ENCODE data around the gene MGAT4B. TPM values are rescaled to one million over a fixed set of nuclear protein-coding genes. Genes with fewer than 3 reads are reported as not detected.

MGAT4B gene
- total and polyA plus RNA-seq, 2 of the 13 experiments (the other 11 are each of a cell fraction or from before 2014, with no cell fraction given) = 93.5 to 130 TPM

DNA sequence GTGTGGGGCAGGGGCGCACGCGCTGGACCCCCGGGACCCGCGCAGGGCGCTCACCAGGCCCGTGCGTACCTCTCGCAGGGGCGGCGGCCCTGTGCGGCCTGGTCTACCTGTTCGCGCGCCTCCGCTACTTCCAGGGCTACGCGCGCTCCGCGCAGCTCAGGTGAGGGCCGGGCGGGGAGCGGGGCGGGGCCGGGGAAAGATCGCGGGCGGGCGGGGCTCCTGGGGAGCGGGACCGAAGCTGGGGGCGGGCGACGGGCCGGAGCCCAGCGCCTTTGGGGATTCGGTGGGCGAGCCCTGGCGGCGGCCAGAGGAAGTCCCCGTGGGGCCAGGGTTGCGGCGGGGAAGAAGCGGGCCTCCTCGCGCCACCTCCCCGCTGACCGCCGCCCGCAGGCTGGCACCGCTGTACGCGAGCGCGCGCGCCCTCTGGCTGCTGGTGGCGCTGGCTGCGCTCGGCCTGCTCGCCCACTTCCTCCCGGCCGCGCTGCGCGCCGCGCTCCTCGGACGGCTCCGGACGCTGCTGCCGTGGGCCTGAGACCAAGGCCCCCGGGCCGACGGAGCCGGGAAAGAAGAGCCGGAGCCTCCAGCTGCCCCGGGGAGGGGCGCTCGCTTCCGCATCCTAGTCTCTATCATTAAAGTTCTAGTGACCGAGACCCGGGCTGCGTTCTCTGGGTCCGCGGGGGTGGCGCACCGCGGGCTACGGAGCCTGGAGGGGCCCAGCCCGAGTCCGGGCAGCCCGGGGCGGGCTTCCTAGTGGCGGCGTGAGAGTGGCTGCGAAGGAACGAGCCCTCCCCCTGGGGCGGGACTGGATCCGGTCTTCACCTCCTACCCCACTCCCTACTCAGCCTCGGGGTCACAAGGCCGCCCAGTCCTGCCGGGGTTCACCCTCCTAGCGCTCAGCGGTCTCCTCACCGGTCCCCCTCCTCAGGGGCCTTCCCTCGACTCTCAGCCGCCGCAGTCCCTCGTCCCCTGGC is 10.5 kb downstream of the MGAT4B start (continued):
- TF ChIP-seq, protein P1, sequence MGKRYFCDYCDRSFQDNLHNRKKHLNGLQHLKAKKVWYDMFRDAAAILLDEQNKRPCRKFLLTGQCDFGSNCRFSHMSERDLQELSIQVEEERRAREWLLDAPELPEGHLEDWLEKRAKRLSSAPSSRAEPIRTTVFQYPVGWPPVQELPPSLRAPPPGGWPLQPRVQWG (CRISPR knock-in tag; IDR thresholded peaks at IDR 0.05; ENCODE audit: borderline replicate concordance, low read depth) = no peak
- TF ChIP-seq ZFP36L2 (CRISPR knock-in tag; IDR thresholded peaks at IDR 0.05) (no peak), SIN3B (IDR thresholded peaks at IDR 0.05; ENCODE audit: low read length) (no peak), ZNF770 (CRISPR knock-in tag; IDR thresholded peaks at IDR 0.05) (no peak), ZNF3 (CRISPR knock-in tag; IDR thresholded peaks at IDR 0.05) (no peak), THAP8 (CRISPR knock-in tag; IDR thresholded peaks at IDR 0.05; ENCODE audit: borderline replicate concordance) (0 out of 2 replicates have a peak, but pooled peaks have one; percentile 76), MYPOP (CRISPR knock-in tag; IDR thresholded peaks at IDR 0.05) (peak; percentile 47; the same call in 1 of the 2 replicates), ZNF687 (CRISPR knock-in tag; IDR thresholded peaks at IDR 0.05) (peak; percentile 73), SAP130 (CRISPR knock-in tag; IDR thresholded peaks at IDR 0.05; ENCODE audit: low read depth) (peak; percentile 55), ASH2L (IDR thresholded peaks at IDR 0.05; ENCODE audit: insufficient read length, low read depth, low read length) (peak; percentile 50), NBN (conservative IDR thresholded peaks at IDR 0.05) (no peak), AGO1 (IDR thresholded peaks at IDR 0.05; ENCODE audit: low read depth, low read length, poor library complexity, severe bottlenecking) (peak; percentile 98), ZNF790 (CRISPR knock-in tag; IDR thresholded peaks at IDR 0.05; ENCODE audit: borderline replicate concordance) (peak; percentile 44; the same call in 1 of the 2 replicates), RORA (CRISPR knock-in tag; IDR thresholded peaks at IDR 0.05) (no peak)
- TF ChIP-seq, protein P2, sequence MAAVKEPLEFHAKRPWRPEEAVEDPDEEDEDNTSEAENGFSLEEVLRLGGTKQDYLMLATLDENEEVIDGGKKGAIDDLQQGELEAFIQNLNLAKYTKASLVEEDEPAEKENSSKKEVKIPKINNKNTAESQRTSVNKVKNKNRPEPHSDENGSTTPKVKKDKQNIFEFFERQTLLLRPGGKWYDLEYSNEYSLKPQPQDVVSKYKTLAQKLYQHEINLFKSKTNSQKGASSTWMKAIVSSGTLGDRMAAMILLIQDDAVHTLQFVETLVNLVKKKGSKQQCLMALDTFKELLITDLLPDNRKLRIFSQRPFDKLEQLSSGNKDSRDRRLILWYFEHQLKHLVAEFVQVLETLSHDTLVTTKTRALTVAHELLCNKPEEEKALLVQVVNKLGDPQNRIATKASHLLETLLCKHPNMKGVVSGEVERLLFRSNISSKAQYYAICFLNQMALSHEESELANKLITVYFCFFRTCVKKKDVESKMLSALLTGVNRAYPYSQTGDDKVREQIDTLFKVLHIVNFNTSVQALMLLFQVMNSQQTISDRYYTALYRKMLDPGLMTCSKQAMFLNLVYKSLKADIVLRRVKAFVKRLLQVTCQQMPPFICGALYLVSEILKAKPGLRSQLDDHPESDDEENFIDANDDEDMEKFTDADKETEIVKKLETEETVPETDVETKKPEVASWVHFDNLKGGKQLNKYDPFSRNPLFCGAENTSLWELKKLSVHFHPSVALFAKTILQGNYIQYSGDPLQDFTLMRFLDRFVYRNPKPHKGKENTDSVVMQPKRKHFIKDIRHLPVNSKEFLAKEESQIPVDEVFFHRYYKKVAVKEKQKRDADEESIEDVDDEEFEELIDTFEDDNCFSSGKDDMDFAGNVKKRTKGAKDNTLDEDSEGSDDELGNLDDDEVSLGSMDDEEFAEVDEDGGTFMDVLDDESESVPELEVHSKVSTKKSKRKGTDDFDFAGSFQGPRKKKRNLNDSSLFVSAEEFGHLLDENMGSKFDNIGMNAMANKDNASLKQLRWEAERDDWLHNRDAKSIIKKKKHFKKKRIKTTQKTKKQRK (IDR thresholded peaks at IDR 0.05; ENCODE audit: low read length) = no peak

Data from HepG2 (cell line).